T-helper 2 cell (primary cell): ENCODE data around the gene OR7A5.
"Not testable (repeated sequence)": the region's sequence is repeated elsewhere in the genome, so short reads cannot be mapped to it uniquely, and the experiment has no call there.

Source experiments
- DNase-seq, 5 experiments: peaks; one replicate each; pipeline versions ENCODE4 v3.0.0 to v3.0.0-alpha.2; 2012 to 2022
- total RNA-seq, 2 donors: gene quantifications; one replicate each; lab custom pipeline; 2026; lab: John Stamatoyannopoulos, UW

OR7A5 gene
- total RNA-seq: 0 reads per million in 2 donors

GRCh38 chr19:14835011-14835410 lies at the start of gene OR7A5, which contains the start of gene OR7C1:
OR7A5 (minus strand) TSS chr19:14835185; CDS start chr19:14828241, 6,944 bp downstream.
OR7C1 (minus strand) TSS chr19:14835185; CDS start chr19:14800136, 35,049 bp downstream.
- no peak for DNase-seq

- DNase-seq: no peak
Measured at GRCh38 chr19:14871619-14872230, 36.7 kb upstream of the OR7A5 start.

- no peak for DNase-seq
Measured at GRCh38 chr19:14868497-14868896, 33.5 kb upstream of the OR7A5 start.

GRCh38 chr19:14848822-14849221 lies 13.8 kb upstream of the OR7A5 start, which contains the start of gene OR7A10:
OR7A10 (minus strand) TSS chr19:14848922; CDS start chr19:14841877, 7,045 bp downstream.
- DNase-seq: no peak

- DNase-seq: no peak
Measured at GRCh38 chr19:14843578-14843977, 8.6 kb upstream of the OR7A5 start.

- DNase-seq: no peak
Measured at GRCh38 chr19:14843169-14843568, 8.2 kb upstream of the OR7A5 start.

- DNase-seq: no peak
Measured at GRCh38 chr19:14840206-14840605, 5.2 kb upstream of the OR7A5 start.

GRCh38 chr19:14837391-14837790 lies 2.4 kb upstream of the OR7A5 start:
- no peak for DNase-seq

- no peak for DNase-seq
Measured at GRCh38 chr19:14830702-14831101, 4.3 kb downstream of the OR7A5 start.

- DNase-seq: no peak
Measured at GRCh38 chr19:14826006-14826405, 9.0 kb downstream of the OR7A5 start.

GRCh38 chr19:14821937-14822336 lies 13.0 kb downstream of the OR7A5 start:
- no peak for DNase-seq

GRCh38 chr19:14818588-14818987 lies 16.4 kb downstream of the OR7A5 start:
- DNase-seq: no peak

- DNase-seq: no peak
Measured at GRCh38 chr19:14817052-14817451, 17.9 kb downstream of the OR7A5 start.

- DNase-seq: no peak
Measured at GRCh38 chr19:14814982-14815652, 19.9 kb downstream of the OR7A5 start.

- no peak for DNase-seq
Measured at GRCh38 chr19:14809272-14810057, 25.5 kb downstream of the OR7A5 start.

GRCh38 chr19:14804765-14805164 lies 30.2 kb downstream of the OR7A5 start:
- DNase-seq: no peak

GRCh38 chr19:14798760-14799159 lies 36.2 kb downstream of the OR7A5 start:
- no peak for DNase-seq

- no peak for DNase-seq
Measured at GRCh38 chr19:14796021-14796420, 39.0 kb downstream of the OR7A5 start.

GRCh38 chr19:14795078-14795721 lies 39.8 kb downstream of the OR7A5 start:
- DNase-seq: no peak

GRCh38 chr19:14792250-14792649 lies 42.7 kb downstream of the OR7A5 start:
- DNase-seq: not testable (repeated sequence)

GRCh38 chr19:14786421-14786851 lies 48.5 kb downstream of the OR7A5 start:
- DNase-seq: peak in 2 of 5 experiments; percentile 9 to 16

GRCh38 chr19:14785102-14785793 lies 49.7 kb downstream of the OR7A5 start:
- peak in 1 of 5 experiments; percentile 4 for DNase-seq
